ENCODE results near the gene MAP3K20.

Gene MAP3K20

GRCh38 chr2:173050684-173051083 is 25.0 kb upstream of the MAP3K20 start:
- no peak for DNase-seq (ENCODE audit: low read depth in 2 of 2)

GRCh38 chr2:173051463-173052215 is 24.0 kb upstream of the MAP3K20 start:
- DNase-seq (ENCODE audit: low read depth in 2 of 2): no peak

GRCh38 chr2:173053043-173053699 is 22.5 kb upstream of the MAP3K20 start:
- no peak for DNase-seq (ENCODE audit: low read depth in 2 of 2)

GRCh38 chr2:173054466-173054865 is 21.2 kb upstream of the MAP3K20 start:
- DNase-seq (ENCODE audit: low read depth in 2 of 2): no peak

DNA sequence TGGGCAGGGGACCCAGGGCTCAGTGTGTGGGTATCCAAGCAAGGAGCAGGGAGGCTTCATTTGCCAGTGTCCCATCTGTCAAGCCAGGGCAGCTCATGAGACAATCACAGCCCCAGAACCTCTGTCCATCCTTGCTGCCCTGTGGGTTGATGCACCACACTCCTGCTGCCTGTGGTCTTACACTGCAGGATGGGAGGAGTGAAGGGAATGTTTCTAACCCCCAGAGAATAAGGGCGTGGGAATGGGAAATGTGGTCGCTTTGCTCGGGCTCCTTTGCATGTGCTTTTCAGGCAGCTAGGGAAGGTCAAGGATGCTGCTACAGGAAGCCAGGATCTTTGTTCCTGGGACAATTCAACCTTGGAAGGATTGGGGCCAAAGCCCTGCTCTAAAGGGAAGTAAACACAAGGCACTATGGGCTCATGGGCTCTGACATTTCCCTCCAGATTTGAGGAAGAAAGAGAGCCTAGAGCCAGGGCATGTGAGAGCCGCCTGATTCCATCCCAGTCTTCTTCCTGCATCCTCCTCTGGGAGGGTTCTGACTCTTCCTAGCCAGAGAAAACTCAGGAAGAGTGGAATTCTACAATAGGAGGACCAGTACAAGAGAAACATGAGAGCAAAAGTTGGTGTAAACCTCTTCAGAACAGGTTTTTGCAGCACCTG is 18.8 kb upstream of the MAP3K20 start:
- no peak for DNase-seq (ENCODE audit: low read depth in 2 of 2)

DNA sequence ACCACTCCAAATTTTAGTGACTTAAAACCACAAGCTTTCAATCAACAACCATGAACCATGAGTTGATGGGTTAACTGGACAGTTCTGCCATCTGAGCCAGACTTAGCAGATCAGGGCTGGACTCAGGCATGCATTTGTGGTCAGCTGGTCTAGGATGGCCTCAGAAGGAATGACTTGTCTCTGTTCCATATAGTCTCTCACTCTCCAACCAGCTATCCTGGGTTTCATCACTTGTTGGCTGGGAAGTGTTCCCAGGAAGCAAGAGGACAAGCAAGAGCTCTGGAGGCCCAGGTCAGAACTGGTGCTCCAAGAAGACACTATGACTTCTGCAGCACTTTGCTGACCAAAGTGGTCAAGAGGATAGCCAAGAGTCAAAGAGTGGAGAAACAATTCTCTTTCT is 17.5 kb upstream of the MAP3K20 start:
- DNase-seq (ENCODE audit: low read depth in 2 of 2): no peak

GRCh38 chr2:173058673-173059072 is 17.0 kb upstream of the MAP3K20 start:
- no peak for DNase-seq (ENCODE audit: low read depth in 2 of 2)

DNA sequence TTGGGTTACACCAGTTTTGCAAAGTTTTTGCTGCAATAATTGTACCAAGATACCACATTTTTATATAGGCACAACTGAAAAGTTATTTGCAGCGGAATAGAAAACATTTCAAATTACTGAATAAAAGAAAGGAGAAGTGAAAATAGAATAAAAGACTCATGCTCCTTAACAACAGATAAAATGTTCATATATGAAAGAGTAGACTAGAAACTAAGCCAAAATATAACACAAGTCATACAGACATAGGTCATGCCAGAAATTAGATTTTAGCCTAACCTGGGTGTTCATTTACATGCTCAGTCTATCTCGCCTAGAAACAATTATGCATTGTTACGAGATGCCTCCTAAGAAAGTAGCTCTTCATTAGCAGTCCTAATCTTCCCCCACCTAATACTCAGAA is 16.4 kb upstream of the MAP3K20 start:
- no peak for DNase-seq (ENCODE audit: low read depth in 2 of 2)

- DNase-seq (ENCODE audit: low read depth in 2 of 2): no peak
These were observed 15.6 kb upstream of the MAP3K20 start for GRCh38 chr2:173059971-173060461.

DNA sequence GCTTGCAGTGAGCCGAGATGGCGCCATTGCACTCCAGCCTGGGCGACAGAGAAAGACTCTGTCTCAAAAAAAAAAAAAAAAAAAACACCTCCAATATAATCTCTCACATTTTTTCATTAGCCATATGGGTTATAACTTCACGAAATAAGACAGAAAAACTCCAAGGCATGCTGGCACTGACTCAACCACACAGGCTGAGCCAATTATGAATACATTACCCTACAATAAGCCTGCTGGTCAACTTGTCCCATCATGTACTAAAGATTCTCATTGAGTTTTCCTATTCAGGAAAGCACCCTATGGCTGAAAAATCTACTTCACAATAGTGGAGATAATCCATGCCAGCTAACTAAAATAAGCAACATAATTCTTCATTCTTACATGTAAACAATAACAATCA is 12.8 kb upstream of the MAP3K20 start:
- DNase-seq (ENCODE audit: low read depth in 2 of 2): no peak

- DNase-seq (ENCODE audit: low read depth in 2 of 2): no peak
These were observed 11.4 kb upstream of the MAP3K20 start for GRCh38 chr2:173064151-173064805.

DNA sequence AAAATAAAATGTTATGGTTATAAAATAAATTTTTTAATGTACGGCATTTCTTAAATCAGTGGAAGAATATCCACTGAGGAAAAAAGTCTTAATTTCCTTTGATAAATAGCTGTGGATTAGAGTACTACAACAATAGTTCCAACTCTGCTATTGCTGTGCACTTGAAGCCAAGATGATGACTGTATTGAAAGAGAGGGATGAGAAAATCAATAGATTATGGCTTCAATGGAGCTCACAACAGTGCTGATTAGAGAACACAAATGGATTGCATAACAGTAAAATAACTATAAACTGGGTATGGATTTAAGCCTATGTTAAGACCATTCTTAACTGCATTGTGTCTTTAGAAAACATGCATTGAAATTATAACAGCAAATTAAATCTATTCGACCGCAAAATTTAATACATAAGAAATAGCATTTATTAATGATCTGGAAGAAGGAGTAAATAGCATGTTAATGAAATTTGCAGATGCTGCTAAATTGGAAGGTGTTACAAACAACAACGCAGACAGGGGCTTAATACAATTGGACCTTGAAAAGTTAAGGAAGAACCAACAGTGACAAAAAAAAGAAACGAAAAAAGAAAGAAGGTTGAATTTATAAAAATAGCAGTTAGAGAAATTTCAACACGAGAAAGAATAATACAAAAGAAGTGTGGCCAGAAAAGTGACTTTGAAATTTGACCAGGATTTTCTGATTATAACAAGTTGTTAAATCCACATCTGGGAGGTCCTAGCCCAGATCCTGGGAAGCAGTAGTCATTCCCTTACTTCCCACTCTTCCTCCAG is 8.6 kb upstream of the MAP3K20 start:
- no peak for DNase-seq (ENCODE audit: low read depth in 2 of 2)

- DNase-seq (ENCODE audit: low read depth in 2 of 2): no peak
These were observed 428 bp upstream of the MAP3K20 start for GRCh38 chr2:173075056-173075780.

- DNase-seq (ENCODE audit: low read depth in 2 of 2): peak in 1 of 2 donors; percentile 2
These were observed 1.1 kb downstream of the MAP3K20 start for GRCh38 chr2:173076581-173077345.

DNA sequence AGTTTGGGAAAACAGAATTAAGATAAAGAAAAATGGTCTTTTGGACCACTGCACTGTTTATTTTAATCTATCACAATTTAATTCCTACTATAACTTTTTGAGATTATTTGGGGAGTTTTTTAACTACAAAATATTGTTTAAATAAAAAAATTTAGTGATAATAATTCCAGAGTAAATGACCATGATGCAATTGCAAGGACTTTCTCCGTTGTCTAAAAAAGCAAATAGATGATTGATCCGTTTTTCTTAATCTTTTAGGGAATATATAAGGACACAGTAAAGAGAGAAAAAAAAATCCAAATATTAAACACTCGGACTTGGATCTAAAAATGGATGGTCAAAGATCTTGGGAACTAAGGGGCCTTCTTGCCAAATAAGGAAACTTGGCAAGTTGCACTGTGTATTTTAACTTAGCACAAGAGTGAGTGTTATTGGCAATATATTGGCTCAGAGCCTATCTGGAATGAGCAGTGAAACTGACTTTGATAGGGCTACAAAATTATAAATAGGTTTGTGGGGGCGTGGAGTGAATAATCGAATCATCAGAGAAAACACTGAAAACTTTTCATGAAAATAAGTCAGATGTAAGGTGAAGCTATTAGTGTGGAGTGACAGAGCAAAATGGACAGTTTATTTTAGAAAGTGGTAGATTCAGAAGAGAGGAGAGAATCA is 2.0 kb downstream of the MAP3K20 start:
- DNase-seq (ENCODE audit: low read depth in 2 of 2): no peak

DNA sequence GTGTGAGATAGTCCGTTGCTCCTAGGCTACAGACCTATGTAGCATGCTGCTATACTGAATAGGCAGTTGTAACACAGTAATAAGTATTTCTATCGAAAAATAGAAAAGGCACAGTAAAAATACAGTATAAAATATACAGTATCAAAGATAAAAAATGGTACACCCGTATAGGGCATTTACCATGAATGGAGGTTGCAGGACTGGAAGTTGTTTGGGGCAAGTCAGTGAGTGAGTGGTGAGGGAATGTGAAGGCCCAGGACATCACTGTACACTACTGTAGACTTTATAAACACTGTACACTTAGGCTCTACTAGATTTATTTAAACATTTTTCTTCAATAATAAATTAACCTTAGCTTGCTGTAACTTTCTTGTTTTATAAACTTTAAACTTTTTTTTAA is 3.5 kb downstream of the MAP3K20 start:
- no peak for DNase-seq (ENCODE audit: low read depth in 2 of 2)

DNA sequence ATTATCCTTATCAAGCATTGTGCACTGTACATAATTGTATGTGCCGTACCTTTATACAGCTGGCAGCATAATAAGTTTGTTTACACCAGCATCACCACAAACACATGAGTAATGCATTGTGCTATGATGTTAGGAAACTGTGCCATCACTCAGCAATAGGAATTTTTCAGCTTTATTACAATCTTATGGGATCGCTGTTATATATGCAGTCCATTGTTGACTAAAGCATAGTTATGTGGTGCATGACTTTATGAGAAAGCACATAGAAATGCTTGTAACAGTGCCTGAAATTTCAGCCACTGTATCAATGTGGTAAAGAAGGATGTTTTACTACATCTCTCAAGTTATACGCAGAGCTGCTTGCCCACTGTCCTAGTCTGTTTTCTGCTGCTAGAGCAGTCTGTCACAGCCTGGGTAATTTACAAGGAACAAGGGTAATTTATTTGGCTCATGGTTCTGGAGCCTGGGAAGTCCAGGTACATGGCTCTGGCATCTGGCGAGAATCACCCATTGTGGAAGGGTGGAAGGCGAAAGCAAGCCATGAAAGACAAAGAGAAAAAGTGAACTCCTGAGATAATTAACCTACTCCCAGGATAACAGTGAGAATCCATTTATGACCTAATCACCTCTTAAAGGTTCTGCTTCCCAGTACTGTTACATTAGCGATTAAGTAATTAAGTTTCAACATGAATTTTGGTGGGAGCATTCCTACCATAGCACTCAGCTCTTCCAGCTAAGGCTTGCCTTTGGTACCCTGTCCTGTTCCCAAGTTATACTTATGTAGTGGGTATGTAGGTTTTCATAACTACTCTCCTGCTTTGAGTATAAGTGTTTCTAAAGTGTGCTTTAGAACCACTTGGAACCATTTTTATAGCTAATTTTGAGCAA is 4.6 kb downstream of the MAP3K20 start:
- no peak for DNase-seq (ENCODE audit: low read depth in 2 of 2)

DNA sequence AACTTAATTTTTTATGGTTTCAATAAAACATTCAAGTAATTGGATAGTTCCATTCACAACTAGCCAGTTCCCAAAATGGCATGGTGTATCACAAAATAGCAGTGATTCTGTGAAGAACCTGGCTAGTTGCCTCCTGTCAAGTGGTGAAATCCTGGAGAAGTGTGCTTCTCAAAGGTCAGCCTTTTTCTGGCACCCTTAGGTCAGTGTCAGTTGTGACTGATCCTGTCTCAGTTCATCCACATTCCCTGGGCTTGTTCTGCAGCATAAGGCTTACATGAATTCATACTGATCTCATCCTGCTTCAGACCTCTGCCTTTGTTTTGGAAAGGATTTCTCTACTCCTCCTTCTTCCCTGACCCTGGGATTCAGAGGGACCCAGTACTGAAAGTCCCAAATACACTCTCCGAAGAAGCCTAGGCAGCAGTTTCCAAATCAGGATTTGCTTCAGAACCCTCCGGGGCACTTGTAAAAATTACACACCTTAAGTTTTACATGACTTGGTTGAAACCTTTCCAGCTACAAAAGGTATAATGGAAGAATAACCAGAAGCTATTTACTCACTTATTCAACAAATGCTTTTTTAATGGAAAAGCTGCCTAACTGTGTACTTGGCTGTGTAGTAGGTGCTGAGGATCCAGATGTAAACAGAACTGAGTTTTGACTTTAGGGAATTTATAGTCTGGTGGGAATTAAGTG is 11.0 kb downstream of the MAP3K20 start:
- no peak for DNase-seq (ENCODE audit: low read depth in 2 of 2)

All from activated CD4-positive, alpha-beta T cell treated with anti-CD3 and anti-CD28 coated beads for 24 hours (primary cell).